Gastrocnemius medialis (tissue), 4 donors: ENCODE data around the gene ALK.

Source experiments
- POLR2A ChIP-seq, 2 donors: fragments of 450-650 bp; IDR thresholded peaks; one replicate each; pipeline ENCODE4 v1.6.1; 2017; ENCODE audit warnings: antibody characterized with exemption in 2 of 2, mild to moderate bottlenecking in 2 of 2, moderate library complexity in 2 of 2
- TF ChIP-seq, protein P1 (sequence below), 5 experiments: fragments of 450-650 bp in 3 of 5; fragments of 200-600 bp in 2 of 5; sonication (generic) in 2 of 5; IDR thresholded peaks in 4 of 5; conservative IDR thresholded peaks in 1 of 5; 1 replicate in 4 of 5; 2 replicates in 1 of 5; pipeline ENCODE4 v1.5.1; 2016 to 2019; ENCODE audit warnings: antibody characterized with exemption in 5 of 5, mild to moderate bottlenecking in 3 of 5, moderate library complexity in 3 of 5

- TF ChIP-seq, protein P1, sequence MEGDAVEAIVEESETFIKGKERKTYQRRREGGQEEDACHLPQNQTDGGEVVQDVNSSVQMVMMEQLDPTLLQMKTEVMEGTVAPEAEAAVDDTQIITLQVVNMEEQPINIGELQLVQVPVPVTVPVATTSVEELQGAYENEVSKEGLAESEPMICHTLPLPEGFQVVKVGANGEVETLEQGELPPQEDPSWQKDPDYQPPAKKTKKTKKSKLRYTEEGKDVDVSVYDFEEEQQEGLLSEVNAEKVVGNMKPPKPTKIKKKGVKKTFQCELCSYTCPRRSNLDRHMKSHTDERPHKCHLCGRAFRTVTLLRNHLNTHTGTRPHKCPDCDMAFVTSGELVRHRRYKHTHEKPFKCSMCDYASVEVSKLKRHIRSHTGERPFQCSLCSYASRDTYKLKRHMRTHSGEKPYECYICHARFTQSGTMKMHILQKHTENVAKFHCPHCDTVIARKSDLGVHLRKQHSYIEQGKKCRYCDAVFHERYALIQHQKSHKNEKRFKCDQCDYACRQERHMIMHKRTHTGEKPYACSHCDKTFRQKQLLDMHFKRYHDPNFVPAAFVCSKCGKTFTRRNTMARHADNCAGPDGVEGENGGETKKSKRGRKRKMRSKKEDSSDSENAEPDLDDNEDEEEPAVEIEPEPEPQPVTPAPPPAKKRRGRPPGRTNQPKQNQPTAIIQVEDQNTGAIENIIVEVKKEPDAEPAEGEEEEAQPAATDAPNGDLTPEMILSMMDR (IDR thresholded peaks at IDR 0.05 in 4 of 5, conservative IDR thresholded peaks at IDR 0.05 in 1 of 5), result no peak
- TF ChIP-seq POLR2A (IDR thresholded peaks at IDR 0.05), result no peak
Measured at GRCh38 chr2:29372185-29372584, 549.2 kb downstream of the ALK start.
